Spleen (tissue), 7 donors: Measurements from ENCODE around the gene MAPK7.

ENCODE experiments used
- CTCF ChIP-seq, 11 experiments: fragments of 200-600 bp in 7 of 11; fragments of 450-650 bp in 4 of 11; sonication (generic) in 4 of 11; IDR thresholded peaks in 8 of 11; conservative IDR thresholded peaks in 3 of 11; 1 replicate in 7 of 11; 2 replicates in 4 of 11; pipeline versions ENCODE4 v1.4.0 to v1.8.0; 2016 to 2021; ENCODE audit warnings: antibody characterized with exemption in 11 of 11, inconsistent platforms in 4 of 11, mild to moderate bottlenecking in 1 of 11
- POLR2AphosphoS5 ChIP-seq, 3 donors: sonication (generic); formaldehyde crosslinking; IDR thresholded peaks; one replicate each; pipeline ENCODE4 v1.5.1; 2017; ENCODE audit warnings: antibody characterized with exemption in 3 of 3
- donor health status: DM: no; HTN: no; CAD: no; lungs with moderate emphysema.
- donor health status: DM: no; HTN: no; CAD: no.
- donor health status: DM: no; HTN: no; CAD: no.

GRCh38 chr17:19398301-19399181 lies 20.2 kb downstream of the MAPK7 start:
- TF ChIP-seq CTCF (IDR thresholded peaks at IDR 0.05 in 8 of 11, conservative IDR thresholded peaks at IDR 0.05 in 3 of 11) = no peak
- TF ChIP-seq POLR2AphosphoS5 (IDR thresholded peaks at IDR 0.05) = peak; percentile 71 to 85 (median 80)
